Measurements from ENCODE around the gene PGGT1B. TPM values are rescaled to one million over a fixed set of nuclear protein-coding genes. Genes with fewer than 3 reads are reported as not detected.

Gene PGGT1B
- total and polyA plus RNA-seq, 2 of the 8 experiments (the other 6 are each of a cell fraction or from before 2014, with no cell fraction given), result 1.9 to 43.1 TPM

DNA sequence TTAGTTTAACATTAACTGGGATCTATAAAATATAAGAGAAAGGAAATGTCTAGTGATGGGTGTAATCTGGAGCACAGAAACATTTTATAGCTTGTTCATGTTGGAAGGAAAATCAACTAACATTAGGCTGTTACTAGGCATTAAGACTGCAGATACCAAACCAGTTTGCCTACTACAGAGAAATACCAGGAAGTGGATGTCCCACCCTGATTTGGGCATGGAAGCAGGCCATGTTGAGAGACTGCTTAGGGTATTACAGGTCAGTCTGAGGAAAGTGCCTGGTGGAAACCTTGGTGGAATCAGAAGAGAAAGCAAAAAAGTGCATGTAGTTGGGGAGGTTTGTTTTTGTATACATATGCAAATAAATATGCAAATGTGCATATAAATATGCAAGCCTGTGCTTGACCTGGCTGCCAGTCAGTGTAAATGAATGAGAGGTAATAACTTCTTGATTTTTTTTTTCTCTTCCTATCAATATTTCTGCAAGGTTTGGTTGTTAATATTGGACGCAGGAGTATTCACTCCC lies 43.4 kb upstream of the PGGT1B start:
- no peak overlapping the region for H2AK5ac ChIP-seq (ENCODE audit: low read depth, low read length)
- H4K20me1 ChIP-seq (replicated peaks in 1 of 2; ENCODE audit: control insufficient read depth in 1 of 2, insufficient read depth in 2 of 2, low read length in 2 of 2), result no peaks in the 10 kb centered on the region
- H3K18ac ChIP-seq (ENCODE audit: extremely low read depth, low read length), result no peak overlapping the region
- no peak overlapping the region for H2BK20ac ChIP-seq (ENCODE audit: low read length)
- H3K79me2 ChIP-seq (ENCODE audit: control insufficient read depth in 1 of 2, insufficient read depth in 2 of 2, low read length in 2 of 2), result no peaks in the 10 kb centered on the region
- no peak overlapping the region for H3K4me2 ChIP-seq (ENCODE audit: insufficient read depth in 1 of 2, low read depth in 2 of 2, low read length in 2 of 2)
- H3K27me3 ChIP-seq (replicated peaks in 1 of 4; ENCODE audit: control insufficient read depth in 3 of 4, extremely low read depth in 1 of 4, insufficient read depth in 3 of 4, low read length in 3 of 4), result no peaks in the 10 kb centered on the region
- no peaks in the 10 kb centered on the region for H3K9me3 ChIP-seq (ENCODE audit: insufficient read depth in 2 of 2, low read depth in 1 of 2, low read length in 1 of 2)
- H3K4me1 ChIP-seq (replicated peaks in 1 of 4; ENCODE audit: control insufficient read depth in 3 of 4, insufficient read depth in 4 of 4, low read length in 3 of 4), result peaks cover 0 to 5% (median 0%) of the 10 kb centered on the region in 4 experiments; a peak in 2 of 7 replicates
- H4K5ac ChIP-seq (ENCODE audit: insufficient read length, low read depth, low read length), result no peak overlapping the region
- no peak overlapping the region for H4K8ac ChIP-seq (ENCODE audit: extremely low read depth, insufficient read depth, low read length)
- H3K23ac ChIP-seq (ENCODE audit: insufficient read length), result no peak overlapping the region
- POLR2A ChIA-PET (ENCODE audit: partially characterized antibody), result interaction anchor here (0.8 kb wide), 1 partner anchor 10 kb away, joined by 5 read pairs; the partner anchor contains the start of gene CCDC112
- no peak overlapping the region for H4K91ac ChIP-seq (replicated peaks; ENCODE audit: insufficient read length, low read length)
- FAIRE-seq, result no peak
- CTCF ChIA-PET (ENCODE audit: partially characterized antibody), result interaction anchor here (1.1 to 8.9 kb wide), 2 partner anchors 268 to 533 kb away, joined by 3 to 138 read pairs; no protein-coding TSS in a partner anchor
- no peak overlapping the region for H2BK15ac ChIP-seq (ENCODE audit: low read length)
- no peaks in the 10 kb centered on the region for H3K36me3 ChIP-seq (ENCODE audit: control insufficient read depth in 2 of 4, insufficient read depth in 4 of 4, low read length in 3 of 4)
- H3K4ac ChIP-seq (replicated peaks; ENCODE audit: insufficient read length, low read depth, low read length), result no peak overlapping the region
- H3K56ac ChIP-seq (replicated peaks; ENCODE audit: insufficient read length, low read depth, low read length), result no peak overlapping the region
- no peak overlapping the region for H2BK120ac ChIP-seq (replicated peaks; ENCODE audit: low read depth, low read length)
- no peak overlapping the region for H3K14ac ChIP-seq (ENCODE audit: insufficient read length)
- H3K4me3 ChIP-seq (ENCODE audit: extremely low read depth in 1 of 4, insufficient read depth in 2 of 4, low read depth in 3 of 4, low read length in 4 of 4), result no peak overlapping the region
- no peak overlapping the region for H3K9ac ChIP-seq (replicated peaks in 1 of 4; ENCODE audit: extremely low read depth in 1 of 4, low read depth in 3 of 4, low read length in 3 of 4)
- no peak for DNase-seq (ENCODE audit: low read depth in 1 of 2, low spot score in 2 of 2)
- no peak overlapping the region for H2BK5ac ChIP-seq (ENCODE audit: low read depth, low read length)
- TF ChIP-seq YY1 (IDR thresholded peaks at IDR 0.05; ENCODE audit: low read depth, low read length) (no peak), SRF (IDR thresholded peaks at IDR 0.05; ENCODE audit: low read depth, low read length) (peak; percentile 76), RBBP5 (IDR thresholded peaks at IDR 0.05; ENCODE audit: borderline replicate concordance, low read depth, low read length) (no peak)
- H2AFZ ChIP-seq (ENCODE audit: low read length), result no peak overlapping the region
- H3K27ac ChIP-seq (ENCODE audit: low read depth, low read length), result no peak overlapping the region
- H2BK12ac ChIP-seq (ENCODE audit: low read depth, low read length), result no peak overlapping the region
- H3K23me2 ChIP-seq (ENCODE audit: low read depth, low read length), result no peaks in the 10 kb centered on the region; the same call in 1 of the 2 replicates
- no peaks in the 10 kb centered on the region for H3K79me1 ChIP-seq (ENCODE audit: low read depth, low read length)
- 100% methylated on average over 1 of the region's 1 CpG; no CpG with 5 or more reads in 1 of the 2 experiments for WGBS, 2 experiments (ENCODE audit: extremely low coverage in 1 of 2, insufficient coverage in 1 of 2, insufficient read length in 1 of 2, insufficient replicate concordance in 2 of 2, low coverage in 1 of 2, low lambda C conversion rate in 2 of 2, missing lambda C conversion rate in 1 of 2)

Data from H1 (cell line).